ENCODE results near the gene GFRA1.

The GFRA1 gene

GRCh38 chr10:116097239-116097784, 175.7 kb downstream of the GFRA1 start:
- DNase-seq, result no peak

GRCh38 chr10:116096526-116096925, 176.5 kb downstream of the GFRA1 start:
- DNase-seq, result no peak

- DNase-seq, result no peak
Observed at GRCh38 chr10:116094356-116094755, 178.7 kb downstream of the GFRA1 start.

GRCh38 chr10:116093031-116093430, 180.0 kb downstream of the GFRA1 start:
- no peak for DNase-seq

GRCh38 chr10:116088985-116089384, 184.0 kb downstream of the GFRA1 start:
- no peak for DNase-seq

GRCh38 chr10:116085323-116085722, 187.7 kb downstream of the GFRA1 start:
- no peak for DNase-seq

- DNase-seq, result no peak
Observed at GRCh38 chr10:116084161-116084560, 188.8 kb downstream of the GFRA1 start.

- no peak for DNase-seq
Observed at GRCh38 chr10:116083226-116083762, 189.7 kb downstream of the GFRA1 start.

GRCh38 chr10:116082762-116083161, 190.2 kb downstream of the GFRA1 start:
- DNase-seq, result no peak

- DNase-seq, result no peak
Observed at GRCh38 chr10:116082206-116082605, 190.8 kb downstream of the GFRA1 start.

GRCh38 chr10:116080553-116080952, 192.5 kb downstream of the GFRA1 start:
- no peak for DNase-seq

- DNase-seq, result no peak
Observed at GRCh38 chr10:116079355-116079754, 193.7 kb downstream of the GFRA1 start.

- no peak for DNase-seq
Observed at GRCh38 chr10:116076621-116077020, 196.4 kb downstream of the GFRA1 start.

GRCh38 chr10:116073510-116073909, 199.5 kb downstream of the GFRA1 start:
- no peak for DNase-seq

GRCh38 chr10:116073001-116073400, 200.0 kb downstream of the GFRA1 start:
- DNase-seq, result no peak

- no peak for DNase-seq
Observed at GRCh38 chr10:116071453-116072148, 201.4 kb downstream of the GFRA1 start.

- no peak for DNase-seq
Observed at GRCh38 chr10:116070743-116071320, 202.2 kb downstream of the GFRA1 start.

- DNase-seq, result no peak
Observed at GRCh38 chr10:116069856-116070255, 203.2 kb downstream of the GFRA1 start.

- DNase-seq, result no peak
Observed at GRCh38 chr10:116067825-116068224, 205.2 kb downstream of the GFRA1 start.

- DNase-seq, result no peak
Observed at GRCh38 chr10:116063107-116063506, 209.9 kb downstream of the GFRA1 start.

GRCh38 chr10:116060864-116061263, 212.1 kb downstream of the GFRA1 start:
- DNase-seq, result no peak

GRCh38 chr10:116059320-116059719, 213.7 kb downstream of the GFRA1 start:
- no peak for DNase-seq

- no peak for DNase-seq
Observed at GRCh38 chr10:116056445-116057293, 216.3 kb downstream of the GFRA1 start.
